ENCODE measurements around the gene CCZ1. TPM values are rescaled to one million over a fixed set of nuclear protein-coding genes. Genes with fewer than 3 reads are reported as not detected.
"Not testable (repeated sequence)": the region's sequence is repeated elsewhere in the genome, so short reads cannot be mapped to it uniquely, and the experiment has no call there.

CCZ1 gene
- total and polyA plus RNA-seq, 4 donors, result 21.2 to 33.0 (median 25.5) TPM

DNA sequence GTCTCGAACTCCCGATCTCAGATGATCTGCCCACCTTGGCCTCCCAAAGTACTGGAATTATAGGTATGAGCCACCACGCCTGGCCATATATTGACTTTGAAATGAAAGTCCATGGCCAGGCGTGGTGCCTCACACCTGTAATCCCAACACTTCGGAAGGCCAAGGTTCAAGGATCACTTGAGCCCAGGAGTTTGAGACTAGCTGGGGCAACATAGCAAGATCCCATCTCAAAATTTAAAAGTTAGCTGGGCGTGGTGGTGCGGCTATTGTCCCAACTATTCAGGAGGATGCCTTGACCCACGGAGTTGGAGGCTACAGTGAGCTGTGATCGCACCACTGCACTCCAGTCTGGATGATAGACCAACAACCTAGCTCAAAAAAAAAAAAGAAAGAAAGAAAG lies 6.0 kb upstream of the CCZ1 start:
- Histone ChIP-seq H3K9me3 (ENCODE audit: control insufficient read depth in 4 of 4, low read length in 3 of 4) (no peaks in the 10 kb centered on the region), H3K27me3 (ENCODE audit: control insufficient read depth in 4 of 4, insufficient read depth in 4 of 4, low read length in 3 of 4) (no peaks in the 10 kb centered on the region), H3K4me1 (ENCODE audit: control insufficient read depth in 4 of 4, insufficient read depth in 4 of 4, low read length in 3 of 4) (no peaks in the 10 kb centered on the region), H3K36me3 (ENCODE audit: control insufficient read depth in 4 of 4, insufficient read depth in 3 of 4, low read depth in 1 of 4, low read length in 3 of 4) (no peaks in the 10 kb centered on the region), H3K4me3 (ENCODE audit: low read depth in 1 of 3, low read length in 3 of 3) (no peak overlapping the region), H3K27ac (ENCODE audit: low read depth in 1 of 2, low read length in 2 of 2) (no peak overlapping the region), H3K9ac (ENCODE audit: low read depth in 1 of 2, low read length in 2 of 2) (no peak overlapping the region)
- TF ChIP-seq RXRA (IDR thresholded peaks at IDR 0.05), result no peak
- TF ChIP-seq RAD21 (IDR thresholded peaks at IDR 0.05), result no peak
- TF ChIP-seq, protein P1, sequence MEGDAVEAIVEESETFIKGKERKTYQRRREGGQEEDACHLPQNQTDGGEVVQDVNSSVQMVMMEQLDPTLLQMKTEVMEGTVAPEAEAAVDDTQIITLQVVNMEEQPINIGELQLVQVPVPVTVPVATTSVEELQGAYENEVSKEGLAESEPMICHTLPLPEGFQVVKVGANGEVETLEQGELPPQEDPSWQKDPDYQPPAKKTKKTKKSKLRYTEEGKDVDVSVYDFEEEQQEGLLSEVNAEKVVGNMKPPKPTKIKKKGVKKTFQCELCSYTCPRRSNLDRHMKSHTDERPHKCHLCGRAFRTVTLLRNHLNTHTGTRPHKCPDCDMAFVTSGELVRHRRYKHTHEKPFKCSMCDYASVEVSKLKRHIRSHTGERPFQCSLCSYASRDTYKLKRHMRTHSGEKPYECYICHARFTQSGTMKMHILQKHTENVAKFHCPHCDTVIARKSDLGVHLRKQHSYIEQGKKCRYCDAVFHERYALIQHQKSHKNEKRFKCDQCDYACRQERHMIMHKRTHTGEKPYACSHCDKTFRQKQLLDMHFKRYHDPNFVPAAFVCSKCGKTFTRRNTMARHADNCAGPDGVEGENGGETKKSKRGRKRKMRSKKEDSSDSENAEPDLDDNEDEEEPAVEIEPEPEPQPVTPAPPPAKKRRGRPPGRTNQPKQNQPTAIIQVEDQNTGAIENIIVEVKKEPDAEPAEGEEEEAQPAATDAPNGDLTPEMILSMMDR (IDR thresholded peaks at IDR 0.05; ENCODE audit: low read depth, low read length, missing input control), result no peak
- TF ChIP-seq, protein P2, sequence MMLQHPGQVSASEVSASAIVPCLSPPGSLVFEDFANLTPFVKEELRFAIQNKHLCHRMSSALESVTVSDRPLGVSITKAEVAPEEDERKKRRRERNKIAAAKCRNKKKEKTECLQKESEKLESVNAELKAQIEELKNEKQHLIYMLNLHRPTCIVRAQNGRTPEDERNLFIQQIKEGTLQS (IDR thresholded peaks at IDR 0.05), result no peak
- WGBS, result 94% methylated on average over 9 of the region's 9 CpGs
- no peak for DNase-seq (ENCODE audit: low spot score)

DNA sequence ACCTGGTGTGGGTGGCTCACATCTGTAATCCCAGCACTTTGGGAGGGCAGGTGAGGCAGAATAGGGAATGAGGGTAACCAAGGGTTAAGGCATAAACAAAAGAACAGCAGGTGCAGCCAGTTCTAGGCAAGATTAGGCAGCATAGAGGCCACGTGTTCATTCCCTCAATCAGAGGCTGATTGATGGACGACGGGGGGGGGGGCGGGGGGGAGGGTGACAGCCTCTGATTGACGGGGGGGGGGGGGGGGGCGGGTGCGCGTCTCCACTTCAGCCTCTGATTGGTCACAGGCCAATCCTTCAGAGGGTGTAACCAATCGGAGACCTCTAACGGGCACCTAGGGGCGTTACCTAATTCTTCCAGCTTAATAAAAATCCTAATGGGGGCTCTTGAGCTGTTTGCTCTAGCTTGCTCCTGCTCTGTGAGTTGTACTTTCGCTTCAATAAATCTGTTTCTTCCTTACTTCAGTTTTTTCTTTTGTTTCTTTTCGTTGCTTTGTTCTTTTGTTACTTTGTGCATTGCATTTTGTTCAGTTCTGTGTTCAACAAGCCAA lies 1.1 kb upstream of the CCZ1 start:
- H3K36me3 ChIP-seq (ENCODE audit: control insufficient read depth in 4 of 4, insufficient read depth in 3 of 4, low read depth in 1 of 4, low read length in 3 of 4); H3K9me3 ChIP-seq (ENCODE audit: control insufficient read depth in 4 of 4, low read length in 3 of 4); H3K27ac ChIP-seq (ENCODE audit: low read depth in 1 of 2, low read length in 2 of 2); H3K4me1 ChIP-seq (ENCODE audit: control insufficient read depth in 4 of 4, insufficient read depth in 4 of 4, low read length in 3 of 4); H3K4me3 ChIP-seq (ENCODE audit: low read depth in 1 of 3, low read length in 3 of 3); DNase-seq (ENCODE audit: low spot score); H3K27me3 ChIP-seq (ENCODE audit: control insufficient read depth in 4 of 4, insufficient read depth in 4 of 4, low read length in 3 of 4); H3K9ac ChIP-seq (ENCODE audit: low read depth in 1 of 2, low read length in 2 of 2): not testable (repeated sequence)
- whole genome bisulfite sequencing, result 64% methylated on average over 13 of the region's 13 CpGs

GRCh38 chr7:5903002-5903401 lies 4.5 kb downstream of the CCZ1 start:
- not testable (repeated sequence) for H3K9ac ChIP-seq (ENCODE audit: low read depth in 1 of 2, low read length in 2 of 2); H3K36me3 ChIP-seq (ENCODE audit: control insufficient read depth in 4 of 4, insufficient read depth in 3 of 4, low read depth in 1 of 4, low read length in 3 of 4); DNase-seq (ENCODE audit: low spot score)

GRCh38 chr7:5904726-5905125 lies 6.2 kb downstream of the CCZ1 start:
- WGBS, result 88% methylated on average over 5 of the region's 5 CpGs

More at GRCh38 chr7:5903002-5903401, 4.5 kb downstream of the CCZ1 start:
- H3K27ac ChIP-seq (ENCODE audit: low read depth in 1 of 2, low read length in 2 of 2); H3K9me3 ChIP-seq (ENCODE audit: control insufficient read depth in 4 of 4, low read length in 3 of 4); H3K27me3 ChIP-seq (ENCODE audit: control insufficient read depth in 4 of 4, insufficient read depth in 4 of 4, low read length in 3 of 4); H3K4me3 ChIP-seq (ENCODE audit: low read depth in 1 of 3, low read length in 3 of 3); H3K4me1 ChIP-seq (ENCODE audit: control insufficient read depth in 4 of 4, insufficient read depth in 4 of 4, low read length in 3 of 4): not testable (repeated sequence)
- WGBS, result 97% methylated on average over 6 of the region's 6 CpGs

GRCh38 chr7:5908835-5909234 lies 10.3 kb downstream of the CCZ1 start:
- not testable (repeated sequence) for H3K27me3 ChIP-seq (ENCODE audit: control insufficient read depth in 4 of 4, insufficient read depth in 4 of 4, low read length in 3 of 4); H3K36me3 ChIP-seq (ENCODE audit: control insufficient read depth in 4 of 4, insufficient read depth in 3 of 4, low read depth in 1 of 4, low read length in 3 of 4); H3K27ac ChIP-seq (ENCODE audit: low read depth in 1 of 2, low read length in 2 of 2); H3K4me1 ChIP-seq (ENCODE audit: control insufficient read depth in 4 of 4, insufficient read depth in 4 of 4, low read length in 3 of 4); H3K9me3 ChIP-seq (ENCODE audit: control insufficient read depth in 4 of 4, low read length in 3 of 4); DNase-seq (ENCODE audit: low spot score); H3K4me3 ChIP-seq (ENCODE audit: low read depth in 1 of 3, low read length in 3 of 3); H3K9ac ChIP-seq (ENCODE audit: low read depth in 1 of 2, low read length in 2 of 2)
- WGBS, result 99% methylated on average over 6 of the region's 6 CpGs

More at GRCh38 chr7:5904726-5905125, 6.2 kb downstream of the CCZ1 start:
- not testable (repeated sequence) for H3K27ac ChIP-seq (ENCODE audit: low read depth in 1 of 2, low read length in 2 of 2); DNase-seq (ENCODE audit: low spot score); H3K27me3 ChIP-seq (ENCODE audit: control insufficient read depth in 4 of 4, insufficient read depth in 4 of 4, low read length in 3 of 4); H3K4me3 ChIP-seq (ENCODE audit: low read depth in 1 of 3, low read length in 3 of 3); H3K9ac ChIP-seq (ENCODE audit: low read depth in 1 of 2, low read length in 2 of 2); H3K9me3 ChIP-seq (ENCODE audit: control insufficient read depth in 4 of 4, low read length in 3 of 4); H3K4me1 ChIP-seq (ENCODE audit: control insufficient read depth in 4 of 4, insufficient read depth in 4 of 4, low read length in 3 of 4); H3K36me3 ChIP-seq (ENCODE audit: control insufficient read depth in 4 of 4, insufficient read depth in 3 of 4, low read depth in 1 of 4, low read length in 3 of 4)

DNA sequence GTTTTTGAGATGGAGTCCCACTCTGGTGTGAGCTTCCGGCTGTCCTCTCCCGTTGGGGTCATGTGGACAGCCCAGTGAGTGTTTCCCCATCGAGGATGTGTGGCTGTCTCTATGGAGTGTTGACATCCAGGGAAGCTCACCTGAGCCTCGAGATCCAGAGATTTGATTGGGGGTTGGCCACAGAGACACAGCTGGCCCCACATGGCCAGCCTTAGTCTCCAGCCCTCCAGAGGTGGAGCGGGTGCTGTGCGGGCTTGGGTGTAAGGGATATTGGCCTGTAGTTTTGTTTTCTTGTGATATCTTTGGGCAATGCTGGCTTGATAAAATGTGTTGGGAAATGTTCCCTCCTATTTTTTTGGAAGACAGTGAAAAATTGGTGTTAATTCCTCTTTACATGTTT lies 18.0 kb downstream of the CCZ1 start:
- H3K36me3 ChIP-seq (ENCODE audit: control insufficient read depth in 4 of 4, insufficient read depth in 3 of 4, low read depth in 1 of 4, low read length in 3 of 4); DNase-seq (ENCODE audit: low spot score); H3K4me1 ChIP-seq (ENCODE audit: control insufficient read depth in 4 of 4, insufficient read depth in 4 of 4, low read length in 3 of 4); H3K27me3 ChIP-seq (ENCODE audit: control insufficient read depth in 4 of 4, insufficient read depth in 4 of 4, low read length in 3 of 4); H3K27ac ChIP-seq (ENCODE audit: low read depth in 1 of 2, low read length in 2 of 2); H3K9me3 ChIP-seq (ENCODE audit: control insufficient read depth in 4 of 4, low read length in 3 of 4); H3K9ac ChIP-seq (ENCODE audit: low read depth in 1 of 2, low read length in 2 of 2); H3K4me3 ChIP-seq (ENCODE audit: low read depth in 1 of 3, low read length in 3 of 3): not testable (repeated sequence)
- 92% methylated on average over 5 of the region's 6 CpGs for WGBS

- H3K9ac ChIP-seq (ENCODE audit: low read depth in 1 of 2, low read length in 2 of 2); H3K4me3 ChIP-seq (ENCODE audit: low read depth in 1 of 3, low read length in 3 of 3); H3K4me1 ChIP-seq (ENCODE audit: control insufficient read depth in 4 of 4, insufficient read depth in 4 of 4, low read length in 3 of 4); H3K27me3 ChIP-seq (ENCODE audit: control insufficient read depth in 4 of 4, insufficient read depth in 4 of 4, low read length in 3 of 4); H3K27ac ChIP-seq (ENCODE audit: low read depth in 1 of 2, low read length in 2 of 2); H3K9me3 ChIP-seq (ENCODE audit: control insufficient read depth in 4 of 4, low read length in 3 of 4); H3K36me3 ChIP-seq (ENCODE audit: control insufficient read depth in 4 of 4, insufficient read depth in 3 of 4, low read depth in 1 of 4, low read length in 3 of 4); DNase-seq (ENCODE audit: low spot score): not testable (repeated sequence)
- 100% methylated on average over 1 of the region's 2 CpGs for WGBS
Observed at GRCh38 chr7:5924180-5924579, 25.6 kb downstream of the CCZ1 start.
